H1 (cell line): ENCODE measurements around the gene DYRK2. TPM values are rescaled to one million over a fixed set of nuclear protein-coding genes. Genes with fewer than 3 reads are reported as not detected.

ENCODE experiments used
- CTCF ChIA-PET: fragments of 300-600 bp; sonication (Branson Sonifier 250); formaldehyde crosslinking; loops from one replicate; lab custom pipeline; 2021; ENCODE audit not compliant: partially characterized antibody; lab: Charles Lee
- POLR2A ChIA-PET: fragments of 300-600 bp; sonication (Branson Sonifier 250); formaldehyde crosslinking; loops from one replicate; lab custom pipeline; 2021; ENCODE audit warnings: inconsistent platforms; ENCODE audit not compliant: partially characterized antibody; lab: Charles Lee
- DNase-seq, 2 experiments: peaks; one replicate each; pipeline versions ENCODE4 v3.0.0 to v3.0.0-alpha.2; 2010 to 2022; ENCODE audit warnings: low spot score in 2 of 2, low read depth in 1 of 2, mixed read lengths in 1 of 2
- FAIRE-seq: peaks from 2 replicates; lab custom pipeline; 2011; peaks lifted over from hg19 to GRCh38; lab: Jason Lieb, UNC
- H2AFZ ChIP-seq: 2 replicates; pipeline ENCODE4 v1.8.1; 2012; ENCODE audit warnings: low read length, inconsistent platforms
- H2AK5ac ChIP-seq: 2 replicates; pipeline ENCODE4 v1.6.1; 2013; ENCODE audit warnings: low read depth, low read length
- H2BK120ac ChIP-seq: replicated peaks from 2 replicates; pipeline ENCODE3; 2013; ENCODE audit warnings: low read depth, low read length, inconsistent platforms
- H2BK12ac ChIP-seq: 2 replicates; pipeline ENCODE4 v1.6.1; 2013; ENCODE audit warnings: low read depth, low read length
- H2BK15ac ChIP-seq: 2 replicates; pipeline ENCODE4 v1.6.1; 2013; ENCODE audit warnings: low read length
- H2BK20ac ChIP-seq: 2 replicates; pipeline ENCODE4 v1.6.1; 2013; ENCODE audit warnings: low read length
- H2BK5ac ChIP-seq: 2 replicates; pipeline ENCODE4 v1.6.1; 2013; ENCODE audit warnings: low read depth, low read length
- H3K14ac ChIP-seq: 2 replicates; pipeline ENCODE4 v1.6.1; 2013; ENCODE audit warnings: inconsistent platforms; ENCODE audit not compliant: insufficient read length
- H3K18ac ChIP-seq: 2 replicates; pipeline ENCODE4 v1.6.1; 2013; ENCODE audit warnings: low read length; ENCODE audit errors: extremely low read depth
- H3K23ac ChIP-seq: 2 replicates; pipeline ENCODE4 v1.6.1; 2013; ENCODE audit warnings: inconsistent platforms; ENCODE audit not compliant: insufficient read length
- H3K23me2 ChIP-seq: 2 replicates; pipeline ENCODE4 v1.6.1; 2013; ENCODE audit warnings: low read depth, low read length
- H3K27ac ChIP-seq: 2 replicates; pipeline ENCODE4 v1.6.1; 2011; ENCODE audit warnings: low read depth, low read length, inconsistent platforms
- H3K27me3 ChIP-seq, 4 experiments: replicated peaks in 1 of 4; 1 replicate in 1 of 4; 2 replicates in 3 of 4; pipeline versions ENCODE4 v1.6.1 to v1.8.1; 2011 to 2013; ENCODE audit warnings: low read length in 3 of 4, mild to moderate bottlenecking in 3 of 4, inconsistent platforms in 2 of 4, mixed read lengths in 2 of 4, moderate library complexity in 1 of 4; ENCODE audit not compliant: control insufficient read depth in 3 of 4, insufficient read depth in 3 of 4; ENCODE audit errors: extremely low read depth in 1 of 4
- H3K36me3 ChIP-seq, 4 experiments: 2 replicates each; pipeline versions ENCODE4 v1.6.1 to v1.8.1; 2011 to 2013; ENCODE audit warnings: mild to moderate bottlenecking in 4 of 4, low read length in 3 of 4, moderate library complexity in 2 of 4, control low read depth in 1 of 4, inconsistent platforms in 1 of 4; ENCODE audit not compliant: insufficient read depth in 4 of 4, control insufficient read depth in 2 of 4
- H3K4ac ChIP-seq: replicated peaks from 2 replicates; pipeline ENCODE3; 2013; ENCODE audit warnings: low read length, low read depth, mixed read lengths, inconsistent platforms; ENCODE audit not compliant: insufficient read length
- H3K4me1 ChIP-seq, 4 experiments: replicated peaks in 1 of 4; 1 replicate in 1 of 4; 2 replicates in 3 of 4; pipeline versions ENCODE4 v1.6.1 to v1.8.1; 2011 to 2013; ENCODE audit warnings: low read length in 3 of 4, inconsistent platforms in 2 of 4, mixed read lengths in 1 of 4; ENCODE audit not compliant: insufficient read depth in 4 of 4, control insufficient read depth in 3 of 4
- H3K4me2 ChIP-seq, 2 experiments: 2 replicates each; pipeline versions ENCODE4 v1.6.1 to v1.8.1; 2011 to 2013; ENCODE audit warnings: low read depth in 2 of 2, low read length in 2 of 2, control low read depth in 1 of 2, inconsistent platforms in 1 of 2, mild to moderate bottlenecking in 1 of 2; ENCODE audit not compliant: insufficient read depth in 1 of 2
- H3K4me3 ChIP-seq, 4 experiments: fragments of 200-600, 300-600 bp in 1 of 4; sonication (generic), shearing (Covaris generic), sonication (Bioruptor Twin) in 1 of 4; 2 replicates each; pipeline versions ENCODE4 v1.5.1 to v1.8.1; 2011 to 2016; ENCODE audit warnings: low read length in 4 of 4, low read depth in 3 of 4, control low read depth in 2 of 4, inconsistent platforms in 2 of 4, mild to moderate bottlenecking in 2 of 4, mixed read lengths in 1 of 4, moderate library complexity in 1 of 4; ENCODE audit not compliant: insufficient read depth in 2 of 4; ENCODE audit errors: extremely low read depth in 1 of 4
- H3K56ac ChIP-seq: replicated peaks from 2 replicates; pipeline ENCODE3; 2013; ENCODE audit warnings: low read depth, mild to moderate bottlenecking, mixed read lengths, low read length, inconsistent platforms; ENCODE audit not compliant: insufficient read length
- H3K79me1 ChIP-seq: 2 replicates; pipeline ENCODE4 v1.6.1; 2013; ENCODE audit warnings: low read depth, low read length, control low read depth
- H3K79me2 ChIP-seq, 2 experiments: 2 replicates each; pipeline versions ENCODE4 v1.6.1 to v1.8.1; 2012 to 2013; ENCODE audit warnings: low read length in 2 of 2, mild to moderate bottlenecking in 2 of 2, inconsistent platforms in 1 of 2; ENCODE audit not compliant: insufficient read depth in 2 of 2, control insufficient read depth in 1 of 2
- H3K9ac ChIP-seq, 4 experiments: replicated peaks in 1 of 4; 1 replicate in 1 of 4; 2 replicates in 3 of 4; pipeline versions ENCODE4 v1.6.1 to v1.8.1; 2011 to 2013; ENCODE audit warnings: low read depth in 3 of 4, low read length in 3 of 4, control low read depth in 2 of 4, mild to moderate bottlenecking in 2 of 4, moderate library complexity in 2 of 4, inconsistent platforms in 1 of 4; ENCODE audit errors: extremely low read depth in 1 of 4
- H3K9me3 ChIP-seq, 2 experiments: 2 replicates each; pipeline versions ENCODE4 v1.6.1 to v1.8.1; 2012 to 2013; ENCODE audit warnings: mild to moderate bottlenecking in 2 of 2, moderate library complexity in 2 of 2, control low read depth in 1 of 2, inconsistent platforms in 1 of 2, low read depth in 1 of 2, low read length in 1 of 2, mixed read lengths in 1 of 2; ENCODE audit not compliant: insufficient read depth in 2 of 2
- H4K20me1 ChIP-seq, 2 experiments: replicated peaks in 1 of 2; 2 replicates each; pipeline versions ENCODE3 to v1.8.1; 2011 to 2013; ENCODE audit warnings: inconsistent platforms in 2 of 2, low read length in 2 of 2, mild to moderate bottlenecking in 1 of 2; ENCODE audit not compliant: insufficient read depth in 2 of 2, control insufficient read depth in 1 of 2
- H4K5ac ChIP-seq: 2 replicates; pipeline ENCODE4 v1.6.1; 2013; ENCODE audit warnings: low read length, low read depth, mixed read lengths, inconsistent platforms; ENCODE audit not compliant: insufficient read length
- H4K8ac ChIP-seq: 2 replicates; pipeline ENCODE4 v1.8.0; 2013; ENCODE audit warnings: mild to moderate bottlenecking, moderate library complexity, low read length, inconsistent platforms; ENCODE audit not compliant: insufficient read depth; ENCODE audit errors: extremely low read depth
- H4K91ac ChIP-seq: replicated peaks from 2 replicates; pipeline ENCODE3; 2013; ENCODE audit warnings: low read length, mixed read lengths, inconsistent platforms; ENCODE audit not compliant: insufficient read length
- BACH1 ChIP-seq: IDR thresholded peaks from 2 replicates; pipeline ENCODE4 v1.6.1; 2012; ENCODE audit warnings: low read length, improper control_type of control experiment
- CBX5 ChIP-seq: fragments of 300-800, 300-1000 bp; sonication (generic); IDR thresholded peaks from 2 replicates; pipeline ENCODE4 v1.7.1; 2016; ENCODE audit warnings: antibody characterized with exemption, low read length, low read depth
- CHD2 ChIP-seq: IDR thresholded peaks from 2 replicates; pipeline ENCODE4 v1.6.1; 2012; ENCODE audit warnings: low read length, improper control_type of control experiment
- FOSL1 ChIP-seq: IDR thresholded peaks from 2 replicates; pipeline ENCODE4 v1.6.1; 2011; ENCODE audit warnings: mild to moderate bottlenecking, low read depth, low read length, moderate library complexity; ENCODE audit not compliant: insufficient read depth
- HDAC6 ChIP-seq: IDR thresholded peaks from one replicate; pipeline ENCODE4 v1.7.1; 2012; ENCODE audit warnings: low read depth, mild to moderate bottlenecking, inconsistent platforms, low read length, moderate library complexity
- MAFK ChIP-seq: IDR thresholded peaks from 2 replicates; pipeline ENCODE4 v1.6.1; 2012; ENCODE audit warnings: low read depth, mild to moderate bottlenecking, improper control_type of control experiment, low read length
- POU5F1 ChIP-seq: IDR thresholded peaks from 2 replicates; pipeline ENCODE4 v1.6.1; 2011; ENCODE audit warnings: low read depth, mild to moderate bottlenecking, low read length, moderate library complexity
- SP4 ChIP-seq: IDR thresholded peaks from 2 replicates; pipeline ENCODE4 v1.6.1; 2012; ENCODE audit warnings: low read length, inconsistent platforms
- TAF7 ChIP-seq: optimal IDR thresholded peaks from 2 replicates; pipeline ENCODE3; 2011; ENCODE audit warnings: low read depth, mild to moderate bottlenecking, inconsistent platforms, low read length, moderate library complexity, borderline replicate concordance
- WGBS, 2 experiments: shearing (Covaris generic) in 1 of 2; methylation state at CpG; one replicate each; pipeline versions ENCODE4 v1.1.6 to v1.1.7; 2013 to 2015; ENCODE audit warnings: low lambda C conversion rate in 2 of 2, mixed read lengths in 2 of 2, inconsistent platforms in 1 of 2, low coverage in 1 of 2, missing lambda C conversion rate in 1 of 2; ENCODE audit not compliant: insufficient replicate concordance in 2 of 2, insufficient coverage in 1 of 2, insufficient read length in 1 of 2; ENCODE audit errors: extremely low coverage in 1 of 2, missing lambda C conversion rate in 1 of 2; 5-methylcytosine and 5-hydroxymethylcytosine counted together
- polyA plus RNA-seq, 7 experiments: library from polyadenylated mRNA; depleted of rRNA in 3 of 7; stranded (reverse) in 5 of 7; unstranded in 2 of 7; fragments of >200 nt in 5 of 7; fragments of 200-250 nt in 2 of 7; gene quantifications; 1 replicate in 5 of 7; 2 replicates in 1 of 7; 4 replicates in 1 of 7; pipeline versions ENCODE4 v1.2.1 to v1.2.3, GENCODE V29; 2011 to 2013; ENCODE audit warnings: missing spikeins in 2 of 7, mixed read lengths in 2 of 7
- total RNA-seq: library from RNA; stranded (reverse); fragmentation: NEBNext Ultra II Directional; extraction: Animal tissue kit (Norgen Biotek cat#: 25700); gene quantifications from 2 replicates; pipeline ENCODE4 v1.2.1, GENCODE V29; 2021

Gene DYRK2
- total and polyA plus RNA-seq, 2 of the 8 experiments (the other 6 are each of a cell fraction or from before 2014, with no cell fraction given), result 11.2 to 31.6 TPM

GRCh38 chr12:67704071-67704470 is 55.5 kb downstream of the DYRK2 start:
- Histone ChIP-seq H3K14ac (no peak overlapping the region), H3K79me2 (no peaks in the 10 kb centered on the region), H2BK5ac (no peak overlapping the region), H3K36me3 (no peaks in the 10 kb centered on the region), H2BK12ac (no peak overlapping the region), H3K27me3 (no peaks in the 10 kb centered on the region), H2BK120ac (no peak overlapping the region), H4K20me1 (no peaks in the 10 kb centered on the region), H3K4me2 (no peak overlapping the region), H4K5ac (no peak overlapping the region), H2AFZ (no peak overlapping the region), H3K23ac (no peak overlapping the region), H3K9me3 (no peaks in the 10 kb centered on the region), H2AK5ac (no peak overlapping the region), H3K23me2 (no peaks in the 10 kb centered on the region), H3K4me3 (no peak overlapping the region), H3K79me1 (no peaks in the 10 kb centered on the region), H4K91ac (no peak overlapping the region), H2BK20ac (no peak overlapping the region), H3K27ac (no peak overlapping the region), H4K8ac (no peak overlapping the region), H3K4ac (no peak overlapping the region), H3K9ac (no peak overlapping the region)
- WGBS, 2 experiments, result 92% methylated on average over 4 of the region's 4 CpGs; no CpG with 5 or more reads in 1 of the 2 experiments
- DNase-seq, result no peak
- no peak for FAIRE-seq
- ChIA-PET POLR2A (no interaction called here), CTCF (interaction anchor here (1.2 kb wide), 1 partner anchor 279 kb away, joined by 4 read pairs; no protein-coding TSS in a partner anchor)
- TF ChIP-seq TAF7 (no peak), SP4 (no peak), MAFK (no peak), BACH1 (no peak), FOSL1 (no peak), POU5F1 (no peak), CHD2 (no peak), HDAC6 (no peak), CBX5 (no peak)
- TF ChIP-seq, all 59 proteins: peak for 0
- Histone ChIP-seq H2BK15ac (no peak overlapping the region), H3K4me1 (no peaks in the 10 kb centered on the region), H3K56ac (no peak overlapping the region), H3K18ac (no peak overlapping the region)
